Measurements from ENCODE around the gene UBXN11. TPM values are rescaled to one million over a fixed set of nuclear protein-coding genes. Genes with fewer than 3 reads are reported as not detected.
A peak's percentile ranks its signal among the peaks of the same experiment; 100 is the strongest.

Gene UBXN11
- total and polyA plus RNA-seq, 2 donors (not counting 1 experiment from before 2014, with no cell fraction given) = 68.0 to 81.4 TPM

GRCh38 chr1:26280333-26281042, 25.9 kb downstream of the UBXN11 start:
- ChIA-PET CTCF (interaction anchor here (1.0 to 26.4 kb wide), 5 partner anchors 7 to 84 kb away, joined by 3 to 1400 read pairs (median 11); partner anchors contain the start of genes CD52 and UBXN11), POLR2A (interaction anchor here (0.5 to 21.9 kb wide), 9 partner anchors 9 to 1361 kb away, joined by 3 to 1239 read pairs (median 3); partner anchors contain the start of gene CD52)
- Mint-ChIP-seq H3K27ac (peak overlapping the region; percentile 91), H3K4me3 (peak overlapping the region; percentile 92), H3K9me3 (ENCODE audit: insufficient read depth) (no peaks in the 10 kb centered on the region), H3K27me3 (no peaks in the 10 kb centered on the region), H3K4me1 (peaks cover 76% of the 10 kb centered on the region)
- DNase-seq (no peak), ATAC-seq (ENCODE audit: low read depth) (no peak)
- peaks cover 2 to 29% of the 10 kb centered on the region in 2 experiments for H3K36me3 ChIP-seq (replicated peaks in 1 of 2; ENCODE audit: control extremely low read depth in 1 of 2, control insufficient read depth in 1 of 2, extremely low read depth in 1 of 2, insufficient read depth in 2 of 2, low read length in 1 of 2)
- peaks cover 22% of the 10 kb centered on the region for H4K20me1 ChIP-seq (ENCODE audit: control insufficient read depth, insufficient read depth, low read length, poor library complexity, severe bottlenecking)
- peak overlapping the region; percentile 69 to 81 for H3K27ac ChIP-seq (ENCODE audit: low read length in 2 of 2)
- peak overlapping the region; percentile 76 for H2AFZ ChIP-seq (ENCODE audit: insufficient read depth, low read depth, low read length, poor library complexity, severe bottlenecking)
- H3K9ac ChIP-seq (ENCODE audit: low read length) = peak overlapping the region; percentile 80
- 18% methylated on average over 11 of the region's 20 CpGs for WGBS (ENCODE audit: insufficient coverage)
- peak overlapping the region; percentile 51 to 93 (median 90) for H3K4me3 ChIP-seq (ENCODE audit: control extremely low read depth in 1 of 5, extremely low read depth in 1 of 5, insufficient read depth in 1 of 5, low read depth in 2 of 5, low read length in 4 of 5)
- H3K4me2 ChIP-seq (replicated peaks; ENCODE audit: low read depth, low read length, poor library complexity, severe bottlenecking) = peak overlapping the region; percentile 95
- TF ChIP-seq CTCF (IDR thresholded peaks at IDR 0.05) (no peak), EZH2 (IDR thresholded peaks at IDR 0.05; ENCODE audit: borderline replicate concordance, insufficient read depth, low read depth, low read length, poor library complexity, severe bottlenecking) (no peak)
- peaks cover 35% of the 10 kb centered on the region for H3K79me2 ChIP-seq (ENCODE audit: control insufficient read depth, insufficient read depth, low read length)
- no peaks in the 10 kb centered on the region for H3K9me3 ChIP-seq (ENCODE audit: control extremely low read depth in 1 of 3, control insufficient read depth in 2 of 3, insufficient read depth in 1 of 3, low read length in 2 of 3)
- no peaks in the 10 kb centered on the region for H3K27me3 ChIP-seq (replicated peaks in 1 of 4; ENCODE audit: control extremely low read depth in 1 of 4, control insufficient read depth in 3 of 4, insufficient read depth in 4 of 4, low read length in 3 of 4)
- intact Hi-C loops (cut with micrococcal nuclease) = loop anchor here (1.0 to 10.0 kb wide), 2 partner anchors 9 to 1894 kb away; partner anchors contain the start of gene PTAFR
- peaks cover 60 to 83% of the 10 kb centered on the region in 2 donors for H3K4me1 ChIP-seq (ENCODE audit: control insufficient read depth in 2 of 2, insufficient read depth in 2 of 2, low read length in 2 of 2)
